Mesendoderm (in vitro differentiated cells): ENCODE data around the gene ZNF423.
A peak's percentile ranks its signal among the peaks of the same experiment; 100 is the strongest.

ENCODE experiments used
- DNase-seq: peaks from one replicate; pipeline ENCODE4 v3.0.0; 2013
- H2AK5ac ChIP-seq: 2 replicates; pipeline ENCODE4 v1.6.1; 2013; ENCODE audit warnings: low read length, inconsistent platforms
- H2BK120ac ChIP-seq: 2 replicates; pipeline ENCODE4 v1.6.1; 2013; ENCODE audit warnings: low read depth, mild to moderate bottlenecking, low read length, moderate library complexity, mixed read lengths
- H2BK15ac ChIP-seq: replicated peaks from 2 replicates; pipeline ENCODE4 v1.6.1; 2013; ENCODE audit warnings: low read depth, mild to moderate bottlenecking, moderate library complexity
- H2BK5ac ChIP-seq: 2 replicates; pipeline ENCODE4 v1.6.1; 2013; ENCODE audit warnings: low read length, inconsistent platforms
- H3K18ac ChIP-seq: 2 replicates; pipeline ENCODE4 v1.6.1; 2013; ENCODE audit warnings: mild to moderate bottlenecking, low read length, mixed read lengths
- H3K23ac ChIP-seq: one replicate; pipeline ENCODE4 v1.6.1; 2013; ENCODE audit warnings: low read length
- H3K27ac ChIP-seq: 2 replicates; pipeline ENCODE4 v1.5.1; 2013; ENCODE audit warnings: low read depth, mild to moderate bottlenecking, inconsistent platforms, low read length, moderate library complexity
- H3K27me3 ChIP-seq: 2 replicates; pipeline ENCODE4 v1.6.1; 2013; ENCODE audit warnings: low read length, control low read depth, mild to moderate bottlenecking, inconsistent platforms; ENCODE audit not compliant: insufficient read depth, poor library complexity
- H3K36me3 ChIP-seq: 2 replicates; pipeline ENCODE4 v1.6.1; 2013; ENCODE audit warnings: low read length, inconsistent platforms; ENCODE audit not compliant: control insufficient read depth, insufficient read depth
- H3K4ac ChIP-seq: one replicate; pipeline ENCODE4 v1.6.1; 2013; ENCODE audit warnings: low read depth, mild to moderate bottlenecking, low read length, moderate library complexity
- H3K4me1 ChIP-seq: 2 replicates; pipeline ENCODE4 v1.6.1; 2013; ENCODE audit warnings: low read depth, low read length, inconsistent platforms; ENCODE audit not compliant: control insufficient read depth
- H3K4me2 ChIP-seq: 2 replicates; pipeline ENCODE4 v1.6.1; 2013; ENCODE audit warnings: low read length
- H3K4me3 ChIP-seq: 2 replicates; pipeline ENCODE4 v1.5.1; 2013; ENCODE audit warnings: mild to moderate bottlenecking, low read length
- H3K56ac ChIP-seq: one replicate; pipeline ENCODE4 v1.6.1; 2013; ENCODE audit warnings: low read length
- H3K79me1 ChIP-seq: 2 replicates; pipeline ENCODE4 v1.6.1; 2013; ENCODE audit warnings: low read length, inconsistent platforms
- H3K79me2 ChIP-seq: 2 replicates; pipeline ENCODE4 v1.6.1; 2013; ENCODE audit warnings: mild to moderate bottlenecking, low read length; ENCODE audit not compliant: control insufficient read depth, insufficient read depth
- H3K9ac ChIP-seq: 2 replicates; pipeline ENCODE4 v1.6.1; 2013; ENCODE audit warnings: low read length, inconsistent platforms
- H4K5ac ChIP-seq: one replicate; pipeline ENCODE4 v1.6.1; 2013; ENCODE audit warnings: low read length
- H4K8ac ChIP-seq: one replicate; pipeline ENCODE4 v1.6.1; 2013; ENCODE audit warnings: low read depth, mild to moderate bottlenecking, control low read depth, low read length, moderate library complexity
- WGBS: extraction: QIAGEN DNeasy Blood & Tissue Kit; methylation state at CpG from one replicate; pipeline ENCODE4 v1.1.7; 2013; ENCODE audit warnings: low lambda C conversion rate, missing lambda C conversion rate; ENCODE audit not compliant: insufficient coverage; ENCODE audit errors: extremely low coverage; 5-methylcytosine and 5-hydroxymethylcytosine counted together

ZNF423 gene

GRCh38 chr16:49639739-49640431, 216.0 kb downstream of the ZNF423 start:
- no peak overlapping the region for H3K4me3 ChIP-seq
- H3K18ac ChIP-seq, result peak overlapping the region; percentile 41
- peak overlapping the region; percentile 35 for H3K9ac ChIP-seq
- H2AK5ac ChIP-seq, result no peak overlapping the region
- H4K8ac ChIP-seq, result no peak overlapping the region
- H3K23ac ChIP-seq, result peak overlapping the region; percentile 90
- H3K56ac ChIP-seq, result peak overlapping the region; percentile 45
- H3K27me3 ChIP-seq, result no peaks in the 10 kb centered on the region
- peaks cover 6% of the 10 kb centered on the region for H3K4me1 ChIP-seq
- H4K5ac ChIP-seq, result no peak overlapping the region
- H3K4me2 ChIP-seq, result no peak overlapping the region
- no peaks in the 10 kb centered on the region for H3K79me2 ChIP-seq
- no peak overlapping the region for H3K27ac ChIP-seq
- no peak overlapping the region for H2BK15ac ChIP-seq
- no peak overlapping the region for H2BK120ac ChIP-seq
- peak; percentile 37 for DNase-seq
- H3K36me3 ChIP-seq, result peaks cover 6% of the 10 kb centered on the region
- 100% methylated on average over 1 of the region's 22 CpGs for WGBS
- H2BK5ac ChIP-seq, result no peak overlapping the region
- H3K4ac ChIP-seq, result peak overlapping the region; percentile 39
- peaks cover 3% of the 10 kb centered on the region for H3K79me1 ChIP-seq

GRCh38 chr16:49638673-49639610, 217.0 kb downstream of the ZNF423 start:
- Histone ChIP-seq H3K27ac (no peak overlapping the region), H2BK15ac (no peak overlapping the region), H4K5ac (no peak overlapping the region), H3K23ac (peak overlapping the region; percentile 90), H3K4me1 (peaks cover 6% of the 10 kb centered on the region), H3K36me3 (peaks cover 6% of the 10 kb centered on the region), H2BK120ac (no peak overlapping the region), H3K79me2 (no peaks in the 10 kb centered on the region), H3K4me2 (no peak overlapping the region), H2BK5ac (no peak overlapping the region), H4K8ac (no peak overlapping the region), H3K4ac (no peak overlapping the region), H3K27me3 (no peaks in the 10 kb centered on the region), H3K18ac (no peak overlapping the region), H3K79me1 (peaks cover 3% of the 10 kb centered on the region), H3K4me3 (no peak overlapping the region), H3K9ac (peak overlapping the region; percentile 35), H2AK5ac (no peak overlapping the region), H3K56ac (peak overlapping the region; percentile 18)
- DNase-seq, result no peak
- no CpG with 5 or more reads among the region's 23 CpGs for WGBS

GRCh38 chr16:49637933-49638672, 217.8 kb downstream of the ZNF423 start:
- H3K4me2 ChIP-seq, result no peak overlapping the region
- H3K4ac ChIP-seq, result no peak overlapping the region
- H3K4me1 ChIP-seq, result peaks cover 6% of the 10 kb centered on the region
- H3K9ac ChIP-seq, result no peak overlapping the region
- peaks cover 3% of the 10 kb centered on the region for H3K79me1 ChIP-seq
- H2BK5ac ChIP-seq, result no peak overlapping the region
- no peak overlapping the region for H3K23ac ChIP-seq
- WGBS, result no CpG with 5 or more reads among the region's 42 CpGs
- H2AK5ac ChIP-seq, result no peak overlapping the region
- H4K5ac ChIP-seq, result no peak overlapping the region
- H3K18ac ChIP-seq, result no peak overlapping the region
- H3K27ac ChIP-seq, result no peak overlapping the region
- H3K36me3 ChIP-seq, result peaks cover 6% of the 10 kb centered on the region
- DNase-seq, result no peak
- no peak overlapping the region for H2BK15ac ChIP-seq
- H3K56ac ChIP-seq, result no peak overlapping the region
- H4K8ac ChIP-seq, result no peak overlapping the region
- H2BK120ac ChIP-seq, result no peak overlapping the region
- H3K4me3 ChIP-seq, result no peak overlapping the region
- H3K79me2 ChIP-seq, result no peaks in the 10 kb centered on the region
- no peaks in the 10 kb centered on the region for H3K27me3 ChIP-seq

GRCh38 chr16:49637511-49637910, 218.4 kb downstream of the ZNF423 start:
- Histone ChIP-seq H2BK5ac (no peak overlapping the region), H3K56ac (no peak overlapping the region), H3K79me1 (peaks cover 3% of the 10 kb centered on the region), H3K4ac (no peak overlapping the region), H3K79me2 (no peaks in the 10 kb centered on the region), H3K23ac (no peak overlapping the region), H2BK15ac (no peak overlapping the region), H4K8ac (no peak overlapping the region), H2BK120ac (no peak overlapping the region), H3K36me3 (peaks cover 6% of the 10 kb centered on the region), H3K27me3 (no peaks in the 10 kb centered on the region), H3K27ac (no peak overlapping the region), H3K4me1 (peaks cover 6% of the 10 kb centered on the region), H3K9ac (no peak overlapping the region), H3K4me2 (no peak overlapping the region), H2AK5ac (no peak overlapping the region), H3K18ac (no peak overlapping the region), H4K5ac (no peak overlapping the region), H3K4me3 (no peak overlapping the region)
- DNase-seq, result no peak
- WGBS, result no CpG with 5 or more reads among the region's 16 CpGs

- Histone ChIP-seq H3K9ac (no peak overlapping the region), H2AK5ac (no peak overlapping the region), H2BK120ac (no peak overlapping the region), H3K4ac (no peak overlapping the region), H3K23ac (no peak overlapping the region), H3K27ac (no peak overlapping the region), H4K8ac (no peak overlapping the region), H3K4me1 (peaks cover 6% of the 10 kb centered on the region), H3K27me3 (no peaks in the 10 kb centered on the region), H2BK15ac (no peak overlapping the region), H3K4me3 (no peak overlapping the region), H3K56ac (no peak overlapping the region), H3K79me2 (no peaks in the 10 kb centered on the region), H3K4me2 (no peak overlapping the region), H4K5ac (no peak overlapping the region), H2BK5ac (no peak overlapping the region), H3K18ac (no peak overlapping the region), H3K79me1 (peaks cover 3% of the 10 kb centered on the region), H3K36me3 (peaks cover 6% of the 10 kb centered on the region)
- no CpG with 5 or more reads among the region's 14 CpGs for WGBS
- DNase-seq, result no peak
Observed at GRCh38 chr16:49636608-49637007, 219.3 kb downstream of the ZNF423 start.
